Liver (tissue), 9 donors: ENCODE measurements around the gene IRAK2. TPM values are rescaled to one million over a fixed set of nuclear protein-coding genes. Genes with fewer than 3 reads are reported as not detected.

ENCODE experiments used
- DNase-seq: peaks from one replicate; pipeline ENCODE4 v3.0.0-alpha.2; 2017; ENCODE audit warnings: low spot score
- H3K27ac ChIP-seq, 2 donors: one replicate each; pipeline ENCODE4 v1.7.0; 2013; ENCODE audit warnings: inconsistent platforms in 2 of 2, low read length in 2 of 2, control low read depth in 1 of 2, low read depth in 1 of 2, mild to moderate bottlenecking in 1 of 2
- H3K27me3 ChIP-seq, 4 donors: one replicate each; pipeline versions ENCODE4 v1.6.1 to v1.7.0; 2013; ENCODE audit warnings: low read length in 3 of 4, inconsistent platforms in 1 of 4, mild to moderate bottlenecking in 1 of 4, moderate library complexity in 1 of 4; ENCODE audit not compliant: control insufficient read depth in 4 of 4, insufficient read depth in 4 of 4
- H3K36me3 ChIP-seq, 4 donors: one replicate each; pipeline versions ENCODE4 v1.6.1 to v1.7.0; 2013; ENCODE audit warnings: low read length in 3 of 4, mild to moderate bottlenecking in 3 of 4, low read depth in 1 of 4, moderate library complexity in 1 of 4; ENCODE audit not compliant: control insufficient read depth in 4 of 4, insufficient read depth in 3 of 4
- H3K4me1 ChIP-seq, 4 donors: one replicate each; pipeline versions ENCODE4 v1.6.1 to v1.7.0; 2013; ENCODE audit warnings: low read length in 3 of 4, mild to moderate bottlenecking in 3 of 4, moderate library complexity in 1 of 4; ENCODE audit not compliant: control insufficient read depth in 4 of 4, insufficient read depth in 4 of 4
- H3K4me3 ChIP-seq, 3 donors: one replicate each; pipeline versions ENCODE4 v1.6.1 to v1.7.0; 2013; ENCODE audit warnings: low read length in 3 of 3, control low read depth in 1 of 3, low read depth in 1 of 3, mild to moderate bottlenecking in 1 of 3
- H3K9ac ChIP-seq, 2 donors: one replicate each; pipeline ENCODE4 v1.7.0; 2013; ENCODE audit warnings: low read length in 2 of 2, mild to moderate bottlenecking in 2 of 2, moderate library complexity in 2 of 2, control low read depth in 1 of 2, low read depth in 1 of 2
- H3K9me3 ChIP-seq, 4 donors: one replicate each; pipeline versions ENCODE4 v1.6.1 to v1.7.0; 2013; ENCODE audit warnings: low read length in 3 of 4; ENCODE audit not compliant: control insufficient read depth in 4 of 4
- EGR1 ChIP-seq, 2 donors: IDR thresholded peaks; 2 replicates each; pipeline ENCODE4 v1.6.1; 2016 to 2018; ENCODE audit warnings: antibody characterized with exemption in 2 of 2, low read depth in 2 of 2
- FOXA1 ChIP-seq: IDR thresholded peaks from 2 replicates; pipeline ENCODE4 v1.6.1; 2016; ENCODE audit warnings: antibody characterized with exemption
- FOXA2 ChIP-seq: IDR thresholded peaks from 2 replicates; pipeline ENCODE4 v1.6.1; 2016; ENCODE audit warnings: antibody characterized with exemption
- GABPA ChIP-seq, 2 donors: IDR thresholded peaks in 1 of 2; conservative IDR thresholded peaks in 1 of 2; 2 replicates each; pipeline ENCODE4 v1.6.1; 2016; ENCODE audit warnings: antibody characterized with exemption in 2 of 2, mild to moderate bottlenecking in 1 of 2, moderate library complexity in 1 of 2
- HNF4A ChIP-seq, 2 donors: conservative IDR thresholded peaks; 2 replicates each; pipeline ENCODE4 v1.6.1; 2016; ENCODE audit warnings: antibody characterized with exemption in 2 of 2, mild to moderate bottlenecking in 2 of 2
- HNF4G ChIP-seq: IDR thresholded peaks from 2 replicates; pipeline ENCODE4 v1.6.1; 2016; ENCODE audit warnings: antibody characterized with exemption
- JUND ChIP-seq, 2 donors: IDR thresholded peaks; 2 replicates each; pipeline ENCODE4 v1.6.1; 2016; ENCODE audit warnings: antibody characterized with exemption in 2 of 2
- NR2F2 ChIP-seq: IDR thresholded peaks from 2 replicates; pipeline ENCODE4 v1.6.1; 2016; ENCODE audit warnings: antibody characterized with exemption
- RAD21 ChIP-seq, 2 donors: IDR thresholded peaks; 2 replicates each; pipeline ENCODE4 v1.6.1; 2016; ENCODE audit warnings: antibody characterized with exemption in 2 of 2, mild to moderate bottlenecking in 2 of 2
- REST ChIP-seq: IDR thresholded peaks from 2 replicates; pipeline ENCODE4 v1.6.1; 2016; ENCODE audit warnings: antibody characterized with exemption, mild to moderate bottlenecking
- RXRA ChIP-seq, 2 donors: IDR thresholded peaks; 2 replicates each; pipeline ENCODE4 v1.6.1; 2017 to 2018; ENCODE audit warnings: antibody characterized with exemption in 2 of 2, mild to moderate bottlenecking in 1 of 2
- SP1 ChIP-seq: IDR thresholded peaks from 2 replicates; pipeline ENCODE4 v1.6.1; 2018; ENCODE audit warnings: antibody characterized with exemption, mild to moderate bottlenecking
- TAF1 ChIP-seq: conservative IDR thresholded peaks from 2 replicates; pipeline ENCODE4 v1.6.1; 2016; ENCODE audit warnings: antibody characterized with exemption, mild to moderate bottlenecking
- YY1 ChIP-seq: IDR thresholded peaks from 2 replicates; pipeline ENCODE4 v1.6.1; 2016; ENCODE audit warnings: antibody characterized with exemption, mild to moderate bottlenecking
- WGBS: extraction: QIAGEN DNeasy Blood & Tissue Kit; methylation state at CpG from one replicate; pipeline ENCODE4 v1.1.7; 2013; 5-methylcytosine and 5-hydroxymethylcytosine counted together
- polyA plus RNA-seq, 2 donors: library from polyadenylated mRNA; stranded (reverse) in 1 of 2; unstranded in 1 of 2; fragments of 200-250 nt in 1 of 2; fragments of >200 nt in 1 of 2; fragmentation: Nextera tagmentation in 1 of 2; extraction: Ambion mirVana in 1 of 2; gene quantifications; one replicate each; pipeline versions ENCODE4 v1.2.1 to v1.2.3, GENCODE V29; 2013 to 2015
- total RNA-seq, 2 donors: library from RNA; depleted of rRNA; stranded (reverse); fragments of >200 nt; gene quantifications; one replicate each; pipeline ENCODE4 v1.2.3, GENCODE V29; 2014
- TF ChIP-seq, protein P1 (sequence below): fragments of 150-350 bp; IDR thresholded peaks from 2 replicates; pipeline ENCODE4 v1.5.1; 2017; ENCODE audit warnings: improper control_type of control experiment, low read depth, low read length; ENCODE audit not compliant: missing input control
- TF ChIP-seq, protein P2 (sequence below): IDR thresholded peaks from 2 replicates; pipeline ENCODE4 v1.6.1; 2016; ENCODE audit warnings: antibody characterized with exemption
- TF ChIP-seq, protein P3 (sequence below): IDR thresholded peaks from 2 replicates; pipeline ENCODE4 v1.6.1; 2016; ENCODE audit warnings: antibody characterized with exemption
- TF ChIP-seq, protein P4 (sequence below): IDR thresholded peaks from 2 replicates; pipeline ENCODE4 v1.6.1; 2016; ENCODE audit warnings: antibody characterized with exemption
- donor health status: healthy.
- donor health status: healthy.
- donor health status: healthy.
- donor health status: healthy.
- donor health status: healthy.

IRAK2 gene
- total and polyA plus RNA-seq, 4 donors = 2.7 to 9.3 (median 5.9) TPM

- H3K36me3 ChIP-seq = peaks cover 1 to 21% (median 15%) of the 10 kb centered on the region in 4 donors
- no peak overlapping the region for H3K4me3 ChIP-seq
- H3K9ac ChIP-seq = no peak overlapping the region
- TF ChIP-seq FOXA1 (no peak), REST (no peak), FOXA2 (no peak), RAD21 (IDR thresholded peaks at IDR 0.05) (no peak), HNF4A (conservative IDR thresholded peaks at IDR 0.05) (no peak), GABPA (IDR thresholded peaks at IDR 0.05 in 1 of 2, conservative IDR thresholded peaks at IDR 0.05 in 1 of 2) (no peak), HNF4G (no peak), JUND (IDR thresholded peaks at IDR 0.05) (no peak), NR2F2 (no peak), RXRA (IDR thresholded peaks at IDR 0.05) (no peak), YY1 (no peak), TAF1 (no peak), SP1 (no peak), EGR1 (IDR thresholded peaks at IDR 0.05; ENCODE audit: low read depth in 2 of 2) (no peak)
- TF ChIP-seq, protein P1, sequence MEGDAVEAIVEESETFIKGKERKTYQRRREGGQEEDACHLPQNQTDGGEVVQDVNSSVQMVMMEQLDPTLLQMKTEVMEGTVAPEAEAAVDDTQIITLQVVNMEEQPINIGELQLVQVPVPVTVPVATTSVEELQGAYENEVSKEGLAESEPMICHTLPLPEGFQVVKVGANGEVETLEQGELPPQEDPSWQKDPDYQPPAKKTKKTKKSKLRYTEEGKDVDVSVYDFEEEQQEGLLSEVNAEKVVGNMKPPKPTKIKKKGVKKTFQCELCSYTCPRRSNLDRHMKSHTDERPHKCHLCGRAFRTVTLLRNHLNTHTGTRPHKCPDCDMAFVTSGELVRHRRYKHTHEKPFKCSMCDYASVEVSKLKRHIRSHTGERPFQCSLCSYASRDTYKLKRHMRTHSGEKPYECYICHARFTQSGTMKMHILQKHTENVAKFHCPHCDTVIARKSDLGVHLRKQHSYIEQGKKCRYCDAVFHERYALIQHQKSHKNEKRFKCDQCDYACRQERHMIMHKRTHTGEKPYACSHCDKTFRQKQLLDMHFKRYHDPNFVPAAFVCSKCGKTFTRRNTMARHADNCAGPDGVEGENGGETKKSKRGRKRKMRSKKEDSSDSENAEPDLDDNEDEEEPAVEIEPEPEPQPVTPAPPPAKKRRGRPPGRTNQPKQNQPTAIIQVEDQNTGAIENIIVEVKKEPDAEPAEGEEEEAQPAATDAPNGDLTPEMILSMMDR = no peak
- TF ChIP-seq, protein P2, sequence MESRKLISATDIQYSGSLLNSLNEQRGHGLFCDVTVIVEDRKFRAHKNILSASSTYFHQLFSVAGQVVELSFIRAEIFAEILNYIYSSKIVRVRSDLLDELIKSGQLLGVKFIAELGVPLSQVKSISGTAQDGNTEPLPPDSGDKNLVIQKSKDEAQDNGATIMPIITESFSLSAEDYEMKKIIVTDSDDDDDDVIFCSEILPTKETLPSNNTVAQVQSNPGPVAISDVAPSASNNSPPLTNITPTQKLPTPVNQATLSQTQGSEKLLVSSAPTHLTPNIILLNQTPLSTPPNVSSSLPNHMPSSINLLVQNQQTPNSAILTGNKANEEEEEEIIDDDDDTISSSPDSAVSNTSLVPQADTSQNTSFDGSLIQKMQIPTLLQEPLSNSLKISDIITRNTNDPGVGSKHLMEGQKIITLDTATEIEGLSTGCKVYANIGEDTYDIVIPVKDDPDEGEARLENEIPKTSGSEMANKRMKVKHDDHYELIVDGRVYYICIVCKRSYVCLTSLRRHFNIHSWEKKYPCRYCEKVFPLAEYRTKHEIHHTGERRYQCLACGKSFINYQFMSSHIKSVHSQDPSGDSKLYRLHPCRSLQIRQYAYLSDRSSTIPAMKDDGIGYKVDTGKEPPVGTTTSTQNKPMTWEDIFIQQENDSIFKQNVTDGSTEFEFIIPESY = no peak
- TF ChIP-seq, protein P3, sequence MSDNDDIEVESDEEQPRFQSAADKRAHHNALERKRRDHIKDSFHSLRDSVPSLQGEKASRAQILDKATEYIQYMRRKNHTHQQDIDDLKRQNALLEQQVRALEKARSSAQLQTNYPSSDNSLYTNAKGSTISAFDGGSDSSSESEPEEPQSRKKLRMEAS = no peak
- TF ChIP-seq, protein P4, sequence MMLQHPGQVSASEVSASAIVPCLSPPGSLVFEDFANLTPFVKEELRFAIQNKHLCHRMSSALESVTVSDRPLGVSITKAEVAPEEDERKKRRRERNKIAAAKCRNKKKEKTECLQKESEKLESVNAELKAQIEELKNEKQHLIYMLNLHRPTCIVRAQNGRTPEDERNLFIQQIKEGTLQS = no peak
- WGBS = 98% methylated on average over 6 of the region's 6 CpGs
- no peaks in the 10 kb centered on the region for H3K27me3 ChIP-seq
- DNase-seq = no peak
- no peaks in the 10 kb centered on the region for H3K9me3 ChIP-seq
- H3K4me1 ChIP-seq = no peaks in the 10 kb centered on the region
- H3K27ac ChIP-seq = no peak overlapping the region
Measured at GRCh38 chr3:10260211-10260701, 95.5 kb downstream of the IRAK2 start.
